Lower leg skin (tissue), 3 donors: Measurements from ENCODE around the gene KCNN3.

ENCODE experiments used
- CTCF ChIP-seq, 3 donors: fragments of 450-650 bp; IDR thresholded peaks; one replicate each; pipeline ENCODE4 v1.5.1; 2016; ENCODE audit warnings: antibody characterized with exemption in 3 of 3, mild to moderate bottlenecking in 3 of 3, moderate library complexity in 2 of 3
- POLR2A ChIP-seq, 2 donors: fragments of 450-650 bp; IDR thresholded peaks; one replicate each; pipeline ENCODE4 v1.6.1; 2016 to 2017; ENCODE audit warnings: antibody characterized with exemption in 2 of 2, mild to moderate bottlenecking in 1 of 2, moderate library complexity in 1 of 2

- TF ChIP-seq CTCF (IDR thresholded peaks at IDR 0.05) (no peak), POLR2A (IDR thresholded peaks at IDR 0.05) (no peak)
These were observed 122.2 kb downstream of the KCNN3 start for GRCh38 chr1:154747740-154748404.
